Fibroblast of gingiva (primary cell): Measurements from ENCODE around the gene DUSP22.

Experiments used
- DNase-seq: peaks from one replicate; pipeline ENCODE4 v3.0.0-alpha.2; 2011; ENCODE audit warnings: low read depth

DUSP22 gene

GRCh38 chr6:380234-381218 lies 88.2 kb downstream of the DUSP22 start:
- no peak for DNase-seq

GRCh38 chr6:381742-382461 lies 89.6 kb downstream of the DUSP22 start:
- DNase-seq: no peak

- DNase-seq: no peak
Observed at GRCh38 chr6:382883-383810, 90.9 kb downstream of the DUSP22 start.

GRCh38 chr6:383856-384255 lies 91.6 kb downstream of the DUSP22 start:
- DNase-seq: no peak

GRCh38 chr6:384898-385297 lies 92.6 kb downstream of the DUSP22 start:
- DNase-seq: no peak

GRCh38 chr6:385614-386013 lies 93.3 kb downstream of the DUSP22 start:
- DNase-seq: no peak

GRCh38 chr6:386688-387266 lies 94.5 kb downstream of the DUSP22 start:
- DNase-seq: no peak

GRCh38 chr6:387293-387741 lies 95.0 kb downstream of the DUSP22 start:
- DNase-seq: peak; percentile 47

GRCh38 chr6:388202-388903 lies 96.1 kb downstream of the DUSP22 start:
- DNase-seq: no peak

GRCh38 chr6:389143-389542 lies 96.9 kb downstream of the DUSP22 start:
- no peak for DNase-seq

GRCh38 chr6:389622-390021 lies 97.3 kb downstream of the DUSP22 start:
- no peak for DNase-seq

- DNase-seq: no peak
Observed at GRCh38 chr6:390914-391558, 98.7 kb downstream of the DUSP22 start.

GRCh38 chr6:391559-392440 lies 99.5 kb downstream of the DUSP22 start, which contains the start of gene IRF4:
Gene IRF4 (plus strand): TSS chr6:391752. CDS start chr6:393153, 1,401 bp downstream.
- DNase-seq: no peak

- no peak for DNase-seq
Observed at GRCh38 chr6:392441-393390, 100.4 kb downstream of the DUSP22 start.

- DNase-seq: no peak
Observed at GRCh38 chr6:393391-394221, 101.3 kb downstream of the DUSP22 start.

GRCh38 chr6:394641-395289 lies 102.5 kb downstream of the DUSP22 start:
- DNase-seq: no peak
